Heart right ventricle (tissue), 16 donors: Measurements from ENCODE around the gene MYO7B. TPM values are rescaled to one million over a fixed set of nuclear protein-coding genes. Genes with fewer than 3 reads are reported as not detected.
"Not testable (repeated sequence)": the region's sequence is repeated elsewhere in the genome, so short reads cannot be mapped to it uniquely, and the experiment has no call there.

Experiments used
- ATAC-seq, 8 donors: fragments of 200-7000 bp; cut with Tn5 transposase; one replicate each; pipeline ENCODE4 v1.9.1; 2020; ENCODE audit warnings: mild to moderate bottlenecking in 8 of 8, moderate library complexity in 8 of 8, moderate number of reproducible peaks in 1 of 8
- DNase-seq, 2 donors: peaks; one replicate each; pipeline ENCODE4 v3.0.0-alpha.2; 2020
- H3K27ac ChIP-seq, 10 donors: fragments of 200-600 bp; sonication (generic) in 2 of 10; one replicate each; pipeline versions ENCODE4 v1.5.0 to v1.8.0; 2020 to 2022; ENCODE audit warnings: mild to moderate bottlenecking in 3 of 10
- H3K27me3 ChIP-seq, 7 donors: fragments of 200-600 bp; one replicate each; pipeline ENCODE4 v1.8.0; 2021 to 2022; ENCODE audit warnings: mild to moderate bottlenecking in 2 of 7
- H3K36me3 ChIP-seq, 9 donors: fragments of 200-600 bp; sonication (generic) in 1 of 9; one replicate each; pipeline versions ENCODE4 v1.5.0 to v1.8.0; 2020 to 2022; ENCODE audit warnings: mild to moderate bottlenecking in 2 of 9
- H3K4me1 ChIP-seq, 9 donors: fragments of 200-600 bp; sonication (generic) in 1 of 9; one replicate each; pipeline versions ENCODE4 v1.5.0 to v1.8.0; 2020 to 2022; ENCODE audit warnings: mild to moderate bottlenecking in 4 of 9
- H3K4me3 ChIP-seq, 10 donors: fragments of 200-600 bp; sonication (generic) in 2 of 10; one replicate each; pipeline versions ENCODE4 v1.5.0 to v1.8.0; 2020 to 2022; ENCODE audit warnings: mild to moderate bottlenecking in 7 of 10, moderate library complexity in 2 of 10
- H3K9me3 ChIP-seq, 11 donors: fragments of 200-600 bp in 10 of 11; sonication (generic) in 2 of 11; one replicate each; pipeline versions ENCODE4 v1.5.0 to v1.8.0; 2013 to 2022; ENCODE audit warnings: mild to moderate bottlenecking in 2 of 11, control low read depth in 1 of 11, moderate library complexity in 1 of 11
- WGBS, 2 donors: extraction: QIAGEN DNeasy Blood & Tissue Kit; methylation state at CpG; one replicate each; pipeline ENCODE4 v1.1.7; 2013; ENCODE audit warnings: inconsistent platforms in 1 of 2; 5-methylcytosine and 5-hydroxymethylcytosine counted together
- intact Hi-C, 10 donors: fragments of 100-400 bp; cut with DNase I; formaldehyde crosslinking; loops; one replicate each; pipeline versions ENCODE4 v1.11.1 to v1.14.2; 2022
- polyA plus RNA-seq, 2 donors: library from polyadenylated mRNA; stranded (reverse); fragments of 200-250 nt; gene quantifications; one replicate each; pipeline ENCODE4 v1.2.3, GENCODE V29; 2013
- total RNA-seq, 10 donors: library from RNA; stranded (reverse); fragmentation: NEBNext Ultra II Directional in 3 of 10; extraction: Animal tissue kit (Norgen Biotek cat#: 25700) in 3 of 10; gene quantifications; one replicate each; pipeline versions ENCODE4 v1.2.1 to v1.2.4, GENCODE V29; 2021 to 2023
- TF ChIP-seq, protein P1 (sequence below), 9 donors: fragments of 200-600 bp; sonication (generic) in 2 of 9; IDR thresholded peaks; one replicate each; pipeline versions ENCODE4 v1.5.0 to v1.8.0; 2021 to 2022; ENCODE audit warnings: antibody characterized with exemption in 9 of 9, mild to moderate bottlenecking in 5 of 9, moderate library complexity in 1 of 9
- donor health status: Arrhythmogenic right ventricular cardiomyopathy.
- donor health status: ischemic (EF 13 %, LVEDD 7.1; RV severe dilation, severe dysfunction).
- donor health status: healthy with polysubstance abuse.
- donor health status: DM: no; HTN: yes; CAD: no.
- donor health status: DM: no; HTN: no; CAD: no.
- donor health status: ischemic (EF 25% LVEDD 6.9; RV normal size, moderate dysfunction).
- donor health status: ischemic (EF 25% LVEDD 5.7; RV mildly dilated, moderate dysfunction).
- donor health status: healthy.
- donor health status: DM: yes; HTN: yes; CAD: no.
- donor health status: Ischemic cardiomyopathy.
- donor health status: ischemic (EF 35%, LVEDD 5.7; RV mildly dilated, moderate dysfunction).
- donor health status: nonischemic (EF 11% LVEDD 7.7; RV severe dilation, severe dysfunction).
- donor health status: DM: yes; HTN: yes; CAD: no.
- donor health status: PGD.
- donor health status: ischemic (EF 29% LVEDD 5.4; RV normal size, mild dysfunction).
- donor health status: nonischemic (EF 23%, LVEDD 6.1; RV moderate dilation, normal function).

MYO7B gene
- total and polyA plus RNA-seq, 12 donors = 0.42 to 2.3 (median 0.90) TPM

DNA sequence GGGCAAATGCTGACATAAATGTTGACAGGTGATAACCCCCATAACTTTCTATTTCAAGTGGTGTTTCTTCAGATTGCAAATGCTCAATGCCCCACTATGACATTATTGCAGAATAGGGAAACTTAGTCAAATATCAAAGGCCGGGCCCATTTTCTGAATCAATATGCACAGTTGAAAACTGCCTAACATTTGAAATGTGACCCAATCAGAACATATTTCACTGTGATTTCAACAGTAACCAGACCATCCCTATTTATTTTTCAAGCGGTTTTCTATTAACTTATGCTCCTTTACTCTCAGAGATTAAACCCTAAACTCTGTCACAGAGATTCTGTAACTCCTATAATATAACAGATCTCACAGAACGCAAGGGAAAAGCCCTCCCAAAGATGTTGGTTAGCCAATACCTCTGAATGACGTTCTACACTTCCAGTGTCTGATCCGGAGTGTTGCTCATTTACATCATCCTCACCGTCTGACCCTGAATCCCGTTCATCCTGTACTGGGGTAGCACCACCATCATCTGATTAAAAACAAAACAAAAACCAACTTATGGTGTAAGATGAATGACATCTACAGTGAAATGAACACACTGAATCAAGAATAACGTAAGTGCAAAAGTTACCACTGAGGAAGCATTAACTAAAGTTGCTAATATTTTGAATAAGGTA, 12.1 kb upstream of the MYO7B start:
- 78% methylated on average over 8 of the region's 8 CpGs for WGBS, 2 donors
- ATAC-seq (no peak), DNase-seq (no peak)
- Histone ChIP-seq H3K36me3 (peaks cover 0 to 55% (median 11%) of the 10 kb centered on the region in 9 donors), H3K4me3 (no peak overlapping the region), H3K9me3 (no peaks in the 10 kb centered on the region), H3K27ac (no peak overlapping the region), H3K4me1 (peaks cover 0 to 33% (median 23%) of the 10 kb centered on the region in 9 donors), H3K27me3 (no peaks in the 10 kb centered on the region)
- intact Hi-C loops = loop anchor here in 3 of 10 donors (10.0 kb wide), 2 partner anchors 121 to 181 kb away; partner anchors contain the start of genes SFT2D3 (in 2 of the 3) and GPR17 (in 1 of the 3)
- TF ChIP-seq, protein P1, sequence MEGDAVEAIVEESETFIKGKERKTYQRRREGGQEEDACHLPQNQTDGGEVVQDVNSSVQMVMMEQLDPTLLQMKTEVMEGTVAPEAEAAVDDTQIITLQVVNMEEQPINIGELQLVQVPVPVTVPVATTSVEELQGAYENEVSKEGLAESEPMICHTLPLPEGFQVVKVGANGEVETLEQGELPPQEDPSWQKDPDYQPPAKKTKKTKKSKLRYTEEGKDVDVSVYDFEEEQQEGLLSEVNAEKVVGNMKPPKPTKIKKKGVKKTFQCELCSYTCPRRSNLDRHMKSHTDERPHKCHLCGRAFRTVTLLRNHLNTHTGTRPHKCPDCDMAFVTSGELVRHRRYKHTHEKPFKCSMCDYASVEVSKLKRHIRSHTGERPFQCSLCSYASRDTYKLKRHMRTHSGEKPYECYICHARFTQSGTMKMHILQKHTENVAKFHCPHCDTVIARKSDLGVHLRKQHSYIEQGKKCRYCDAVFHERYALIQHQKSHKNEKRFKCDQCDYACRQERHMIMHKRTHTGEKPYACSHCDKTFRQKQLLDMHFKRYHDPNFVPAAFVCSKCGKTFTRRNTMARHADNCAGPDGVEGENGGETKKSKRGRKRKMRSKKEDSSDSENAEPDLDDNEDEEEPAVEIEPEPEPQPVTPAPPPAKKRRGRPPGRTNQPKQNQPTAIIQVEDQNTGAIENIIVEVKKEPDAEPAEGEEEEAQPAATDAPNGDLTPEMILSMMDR (IDR thresholded peaks at IDR 0.05) = no peak

DNA sequence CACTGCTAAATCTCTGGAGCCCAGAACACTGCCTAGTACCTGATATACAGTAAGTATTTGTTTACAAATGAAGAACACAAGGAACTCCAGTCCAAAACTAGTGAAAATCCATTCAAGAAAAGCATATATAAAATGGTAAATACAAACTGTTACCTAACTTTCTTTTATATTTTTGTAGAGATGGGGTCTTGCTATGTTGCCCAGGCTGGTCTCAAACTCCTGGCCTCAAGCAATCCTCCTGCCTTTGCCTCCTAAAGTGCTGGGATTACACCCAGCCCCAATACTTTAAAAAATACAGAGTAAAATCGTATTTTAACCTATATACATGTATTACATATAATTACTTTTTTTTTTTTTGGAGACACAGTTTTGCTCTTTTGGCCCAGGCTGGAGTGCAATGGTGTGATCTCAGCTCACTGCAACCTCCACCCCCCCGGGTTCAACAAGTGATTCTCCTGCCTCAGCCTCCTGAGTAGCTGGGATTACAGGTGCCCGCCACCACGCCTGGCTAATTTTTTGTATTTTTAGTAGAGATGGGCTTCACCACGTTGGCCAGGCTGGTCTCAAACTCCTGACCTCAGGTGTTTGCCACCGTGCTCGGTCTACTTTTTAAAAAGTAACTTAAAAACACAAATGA, 11.2 kb upstream of the MYO7B start:
- not testable (repeated sequence) for H3K4me3 ChIP-seq, H3K27me3 ChIP-seq, DNase-seq, ATAC-seq, H3K27ac ChIP-seq, H3K9me3 ChIP-seq
- WGBS, 2 donors = 94 to 96% methylated on average over 7 of the region's 7 CpGs
- intact Hi-C loops = loop anchor here in 3 of 10 donors (10.0 kb wide), 2 partner anchors 120 to 180 kb away; partner anchors contain the start of genes SFT2D3 (in 2 of the 3) and GPR17 (in 1 of the 3)
- H3K36me3 ChIP-seq = peaks cover 0 to 48% (median 11%) of the 10 kb centered on the region in 9 donors
- peaks cover 0 to 33% (median 23%) of the 10 kb centered on the region in 9 donors for H3K4me1 ChIP-seq

DNA sequence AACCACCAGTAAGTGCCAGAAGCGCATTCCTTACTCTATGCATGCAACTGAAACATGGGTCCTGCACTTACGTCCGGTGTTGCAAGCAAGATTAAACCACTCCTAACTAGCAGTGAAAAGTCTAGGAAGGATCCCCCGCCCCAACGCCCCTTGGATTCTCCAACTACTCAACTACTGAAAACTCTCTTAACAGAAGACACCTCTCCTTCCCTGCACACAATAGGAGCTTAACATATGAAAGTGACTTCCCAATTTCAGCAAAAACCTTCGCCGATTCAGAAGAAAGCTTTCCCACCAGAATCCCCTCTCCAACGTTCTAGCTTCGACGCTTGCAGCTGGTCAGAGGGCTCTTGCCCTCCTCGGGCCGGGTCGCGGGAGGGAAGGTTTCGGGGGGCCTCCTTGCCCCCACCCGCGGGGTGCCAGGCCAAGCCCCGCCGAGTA, 9.8 kb upstream of the MYO7B start:
- Histone ChIP-seq H3K4me1 (peaks cover 0 to 33% (median 23%) of the 10 kb centered on the region in 9 donors), H3K27ac (peak overlapping the region; percentile 41 to 98 (median 94)), H3K36me3 (peaks cover 0 to 34% (median 11%) of the 10 kb centered on the region in 9 donors), H3K4me3 (peak overlapping the region; percentile 65 to 100 (median 89)), H3K9me3 (peaks cover 0 to 8% (median 0%) of the 10 kb centered on the region in 11 donors), H3K27me3 (no peaks in the 10 kb centered on the region)
- 0 to 1% methylated on average over 19 of the region's 19 CpGs for WGBS, 2 donors
- peak in 4 of 8 donors; percentile 4 to 14 (median 12) for ATAC-seq
- intact Hi-C loops = loop anchor here in 5 of 10 donors (2.0 to 10.0 kb wide), 5 partner anchors 42 to 179 kb away; partner anchors contain the start of genes SFT2D3 (in 5 of the 5) and GPR17 (in 1 of the 5)
- TF ChIP-seq, protein P1 (IDR thresholded peaks at IDR 0.05) = no peak
- no peak for DNase-seq

DNA sequence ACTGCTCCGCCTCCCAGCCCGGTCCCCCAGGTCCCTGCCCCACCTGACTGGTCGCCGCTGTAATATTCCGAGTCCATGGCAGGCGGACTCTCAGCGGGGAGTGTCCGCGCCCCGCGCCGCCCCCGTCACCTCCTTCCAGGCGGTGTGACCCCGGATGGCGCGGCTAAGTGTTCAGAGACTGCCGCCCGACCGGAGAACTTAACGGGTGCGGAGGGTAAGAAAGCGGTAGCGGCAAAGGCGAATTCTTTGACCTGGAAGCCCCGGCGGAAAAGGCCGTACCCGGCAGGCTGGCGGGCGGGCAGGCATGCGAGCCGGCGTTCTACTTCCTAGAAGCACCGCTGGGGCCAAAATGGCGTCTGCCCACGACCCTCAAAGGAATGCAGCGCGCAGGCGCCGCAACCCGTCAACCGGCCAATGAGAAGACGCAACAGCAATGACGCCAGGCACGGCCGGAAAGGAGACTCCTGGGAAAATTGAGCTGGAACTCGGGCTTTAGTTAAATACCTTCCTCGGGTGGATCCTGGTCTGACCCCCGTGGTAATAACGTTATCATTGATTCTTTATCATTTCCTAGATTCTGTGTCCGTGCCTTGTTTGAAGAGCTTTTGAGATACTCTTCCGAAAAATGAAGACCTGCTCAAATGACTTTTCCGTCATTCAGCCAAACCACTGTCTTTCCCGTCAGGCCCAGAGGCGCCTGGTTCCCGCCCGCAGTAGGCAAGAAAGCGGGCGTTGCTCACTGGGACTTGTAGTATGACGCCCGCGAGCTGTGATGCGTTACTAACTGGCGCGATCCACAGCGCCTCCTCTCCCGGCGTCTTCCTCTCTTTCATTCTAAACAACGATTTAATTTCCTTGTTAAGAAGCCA, 9.1 kb upstream of the MYO7B start, which contains the start of gene IWS1:
TSS of gene IWS1 (minus strand) at position 358 of the 869 bp plus-strand sequence. CDS start at position 77, 281 bp downstream.
- TF ChIP-seq, protein P1 (IDR thresholded peaks at IDR 0.05) = peak in 7 of 9 donors; percentile 23 to 56 (median 36)
- intact Hi-C loops = loop anchor here in 5 of 10 donors (2.0 to 10.0 kb wide), 5 partner anchors 41 to 178 kb away; partner anchors contain the start of genes SFT2D3 (in 5 of the 5) and GPR17 (in 1 of the 5)
- H3K4me1 ChIP-seq = peaks cover 0 to 33% (median 23%) of the 10 kb centered on the region in 9 donors
- WGBS, 2 donors = 0% methylated on average over 70 of the region's 70 CpGs
- peak; percentile 95 to 99 (median 98) for ATAC-seq
- peaks cover 0 to 8% (median 0%) of the 10 kb centered on the region in 11 donors for H3K9me3 ChIP-seq
- no peaks in the 10 kb centered on the region for H3K27me3 ChIP-seq
- peaks cover 0 to 28% (median 11%) of the 10 kb centered on the region in 9 donors for H3K36me3 ChIP-seq
- peak within 1 kb of the TSS; percentile 65 to 100 (median 89) for H3K4me3 ChIP-seq
- DNase-seq = peak; percentile 94 to 96
- H3K27ac ChIP-seq = peak within 1 kb of the TSS; percentile 41 to 98 (median 94)
